Ovary (tissue), 3 donors: Measurements from ENCODE around the gene LUC7L2.

Source experiments
- CTCF ChIP-seq, 3 donors: fragments of 450-650 bp in 2 of 3; fragments of 200-600 bp in 1 of 3; IDR thresholded peaks; one replicate each; pipeline versions ENCODE4 v1.5.1 to v1.8.0; 2016 to 2022; ENCODE audit warnings: antibody characterized with exemption in 3 of 3, mild to moderate bottlenecking in 1 of 3
- EP300 ChIP-seq: sonication (generic); formaldehyde crosslinking; IDR thresholded peaks from one replicate; pipeline ENCODE4 v1.6.1; 2017; ENCODE audit warnings: antibody characterized with exemption
- POLR2A ChIP-seq: fragments of 450-650 bp; IDR thresholded peaks from one replicate; pipeline ENCODE4 v1.6.1; 2017; ENCODE audit warnings: antibody characterized with exemption, mild to moderate bottlenecking, moderate library complexity
- donor health status: DM: no; HTN: no; CAD: no.

- no peak for TF ChIP-seq CTCF (IDR thresholded peaks at IDR 0.05)
- no peak for TF ChIP-seq POLR2A
- TF ChIP-seq EP300, result no peak
Observed at GRCh38 chr7:139431459-139431858, 71.8 kb downstream of the LUC7L2 start.
